Stimulated activated CD8-positive, alpha-beta memory T cell treated with anti-CD3 and anti-CD28 coated beads, Interleukin-2, amount 100 ng/mL, for 48 hours (primary cell): ENCODE data around the gene MACROH2A1.
A peak's percentile ranks its signal among the peaks of the same experiment; 100 is the strongest.
"Not testable (repeated sequence)": the region's sequence is repeated elsewhere in the genome, so short reads cannot be mapped to it uniquely, and the experiment has no call there.

Experiments used
- DNase-seq, 2 donors: peaks; one replicate each; pipeline ENCODE4 v3.0.0-alpha.2; 2020; ENCODE audit warnings: low read depth in 2 of 2

Gene MACROH2A1

DNA sequence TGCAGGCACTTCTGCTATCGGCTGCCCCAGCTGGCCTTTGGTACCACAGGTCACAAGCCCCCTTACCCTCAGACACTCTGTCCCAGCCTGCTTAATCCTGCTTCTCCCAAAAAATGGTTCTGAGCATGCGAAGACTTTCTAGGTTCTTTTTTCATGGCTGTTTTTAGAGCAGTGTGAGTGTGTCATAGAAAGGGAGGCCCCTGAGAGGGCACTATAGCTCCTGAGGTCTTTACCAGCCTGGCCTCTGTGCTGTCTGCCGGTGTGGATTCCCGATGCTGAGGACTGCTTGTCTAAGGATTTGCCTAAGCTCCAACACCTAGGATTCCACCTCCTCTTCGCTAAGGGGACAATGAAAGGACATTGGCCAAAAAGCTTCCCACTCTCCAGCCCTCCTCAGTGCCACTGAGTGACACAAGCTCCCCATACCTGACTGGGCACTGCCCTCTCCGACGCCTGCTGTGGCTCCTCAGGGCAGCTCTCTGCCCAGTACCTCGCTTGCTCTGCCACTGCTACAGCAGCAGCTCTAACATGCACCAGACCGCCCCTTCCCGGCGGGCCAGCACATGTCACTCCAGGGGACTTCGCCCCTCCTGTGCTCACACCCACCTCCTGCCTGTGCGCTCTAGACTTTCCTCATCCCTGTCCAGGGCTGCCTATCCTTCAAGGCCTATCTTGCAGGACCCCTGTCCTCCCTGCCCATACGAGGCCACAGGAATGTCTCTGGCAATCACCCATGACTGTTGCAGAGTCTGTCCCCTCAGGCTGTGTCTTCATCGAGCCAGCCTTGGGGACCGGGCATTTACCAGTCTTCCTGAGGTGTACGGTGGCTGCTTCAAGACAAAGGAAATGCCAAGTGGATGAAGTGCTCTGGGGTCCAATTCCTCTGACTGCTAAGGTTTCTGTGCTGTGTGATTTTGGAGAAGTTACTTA is 21.0 kb downstream of the MACROH2A1 start:
- no peak for DNase-seq

DNA sequence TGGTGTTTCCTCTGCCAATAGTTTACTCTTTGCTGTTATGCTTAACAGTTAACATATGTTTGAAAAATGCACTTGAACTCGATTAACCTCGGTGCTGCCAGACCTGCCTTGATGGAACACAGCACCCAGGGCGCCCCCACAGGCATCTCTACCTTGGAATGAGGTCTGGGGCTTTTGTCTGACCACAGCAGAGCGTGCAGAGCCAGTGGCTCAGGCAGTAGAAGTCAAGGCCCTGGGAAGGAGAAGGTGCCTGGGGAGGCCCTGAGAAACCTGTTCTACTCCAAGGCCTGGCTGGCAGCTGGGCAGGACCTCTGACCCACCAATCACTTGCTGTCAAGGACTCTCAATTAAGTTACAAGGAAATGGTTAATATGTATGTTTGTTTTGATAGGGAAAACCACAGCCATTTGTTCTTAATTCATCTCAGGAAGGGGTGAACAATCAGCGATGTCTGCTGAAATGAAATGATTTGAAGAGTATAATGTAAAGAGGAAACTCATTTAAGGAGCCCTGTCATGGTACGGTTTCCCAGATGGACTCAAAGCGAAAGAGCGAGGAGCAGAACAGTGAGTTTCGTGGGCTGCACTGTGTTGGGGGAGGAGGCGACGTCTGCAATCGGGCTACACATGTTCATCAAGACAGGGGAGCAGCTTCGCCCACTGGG is 21.9 kb downstream of the MACROH2A1 start:
- DNase-seq = peak in 1 of 2 donors; percentile 25

DNA sequence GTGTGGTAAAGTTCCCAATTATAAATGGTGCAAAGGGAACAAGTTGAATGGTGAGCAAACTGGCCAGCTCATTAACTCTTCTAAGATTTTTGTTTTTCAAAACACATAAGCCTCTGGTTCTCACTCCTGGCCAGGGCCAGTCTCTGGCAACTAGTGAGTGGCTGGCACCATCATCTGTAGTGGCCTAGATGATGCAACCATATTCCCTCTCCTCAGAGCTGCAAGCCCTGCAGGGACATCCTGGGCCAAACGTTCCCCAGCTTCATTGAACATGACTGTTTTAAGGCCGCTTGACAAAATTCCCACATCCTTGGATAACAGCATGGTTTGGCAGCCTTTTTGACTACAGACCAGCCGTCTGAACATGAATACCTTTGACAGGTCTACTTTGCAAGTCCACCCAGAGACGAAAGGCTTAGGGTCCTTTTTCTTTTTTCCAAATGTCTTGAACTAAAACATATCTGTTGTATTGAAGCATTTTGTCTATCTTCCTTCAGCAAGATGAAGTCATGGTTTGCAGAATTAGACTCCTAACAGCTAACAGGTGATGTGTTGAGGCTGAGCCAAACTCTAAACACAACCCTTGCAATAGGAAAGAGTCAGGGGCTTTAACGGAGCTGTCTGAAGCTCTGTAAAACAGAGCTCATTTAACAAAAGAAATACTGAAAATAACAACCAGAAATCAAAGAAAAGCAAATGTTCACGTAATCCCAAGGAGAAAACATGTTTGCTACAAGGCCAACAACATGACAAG is 23.8 kb downstream of the MACROH2A1 start:
- no peak for DNase-seq

DNA sequence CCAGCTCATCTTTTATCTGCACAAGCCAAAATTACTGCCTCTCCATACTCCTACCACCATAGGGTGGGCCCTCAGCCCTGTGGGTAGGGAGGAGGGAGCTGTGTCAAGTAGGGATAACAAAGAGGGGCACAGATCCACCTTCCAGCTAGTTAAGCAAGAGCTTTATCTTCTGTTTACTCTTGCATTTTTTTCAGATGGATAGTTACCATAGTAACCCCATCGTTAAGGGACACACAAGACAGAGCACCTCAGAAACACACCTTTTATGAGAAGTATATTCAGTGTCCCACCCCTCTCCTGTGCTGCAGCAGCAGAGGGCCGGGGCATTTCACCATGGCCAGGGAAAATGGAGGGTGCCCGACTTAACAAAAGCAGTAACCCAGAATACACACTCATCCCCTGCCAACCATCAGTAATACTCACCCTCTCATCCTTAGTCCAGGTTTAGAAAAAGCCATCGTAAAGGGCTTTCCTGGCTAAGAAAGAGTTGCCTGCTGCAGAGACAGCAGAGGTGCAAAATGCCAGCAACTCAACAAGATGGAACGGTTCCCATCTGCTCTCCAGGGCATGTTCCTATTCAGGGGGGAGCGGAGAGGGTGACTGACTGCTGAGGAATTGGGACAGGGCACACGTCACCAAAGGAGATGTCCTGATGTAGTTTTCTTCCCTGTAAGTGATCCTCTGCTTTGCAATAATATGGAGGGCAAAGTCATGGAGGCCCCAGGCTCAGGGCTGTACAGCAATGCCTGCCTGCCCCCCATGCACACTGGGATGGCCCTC is 25.1 kb downstream of the MACROH2A1 start:
- no peak for DNase-seq

DNA sequence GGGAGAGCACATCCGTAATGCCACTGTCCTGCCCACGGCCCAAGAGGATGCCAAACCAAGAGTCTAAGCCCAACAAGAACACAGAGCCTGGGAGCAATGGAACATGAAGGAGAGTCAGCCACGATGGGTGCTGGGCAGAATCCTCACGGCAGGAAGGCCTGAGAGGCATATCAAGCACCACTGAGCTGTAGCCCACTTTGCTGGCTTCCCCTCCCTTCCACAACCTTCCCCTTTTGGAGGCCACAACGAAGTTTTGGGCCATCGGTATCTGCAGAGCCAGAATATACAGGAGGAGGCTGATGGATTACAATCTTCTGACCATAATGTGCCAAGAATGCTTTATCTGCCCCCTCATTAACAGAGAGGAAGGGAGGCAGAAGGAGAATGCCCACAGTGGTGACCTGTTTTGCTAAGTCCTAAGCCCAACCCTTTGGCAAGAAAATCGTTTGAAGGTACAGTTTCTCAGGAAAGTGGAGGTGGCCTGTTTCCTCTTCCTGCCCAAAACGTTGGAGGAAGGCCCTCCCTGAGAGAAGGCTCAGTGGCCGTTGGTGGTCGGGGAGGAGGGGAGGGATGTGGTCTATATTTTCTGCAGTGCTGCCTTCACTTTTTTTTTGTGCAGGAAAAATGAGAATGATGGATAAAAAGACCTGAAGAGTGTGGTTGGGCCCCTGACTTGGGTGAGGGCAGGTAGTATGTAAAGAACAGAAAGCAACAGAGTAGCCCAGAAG is 26.2 kb downstream of the MACROH2A1 start:
- no peak for DNase-seq

DNA sequence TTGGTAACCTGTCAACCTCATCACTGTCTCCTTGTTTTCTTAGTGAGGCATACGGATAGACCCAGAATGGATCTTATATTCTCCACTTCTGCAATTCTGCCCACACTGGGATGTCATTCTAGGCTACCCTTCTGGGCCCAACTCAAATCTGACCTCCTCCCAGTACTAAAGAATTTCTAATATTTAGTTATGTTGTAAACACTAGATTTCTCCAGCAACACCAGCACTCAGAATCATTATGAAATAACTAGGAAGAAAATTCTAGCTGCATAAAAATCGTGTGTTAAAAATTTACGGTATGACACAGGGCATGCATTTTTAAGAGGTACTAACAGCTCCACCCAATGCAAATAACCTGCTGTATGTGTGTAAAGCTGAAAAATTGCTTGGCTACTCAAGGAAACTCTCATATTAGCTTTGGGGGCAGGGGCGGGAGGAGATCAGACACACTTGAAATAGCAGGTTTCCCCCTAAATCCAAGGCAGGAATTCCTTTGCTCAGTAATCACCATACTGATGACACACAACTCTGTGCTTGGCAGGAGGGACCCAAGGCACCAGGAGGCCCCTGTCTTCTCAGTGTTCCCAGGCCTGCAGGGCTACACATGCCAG is 27.3 kb downstream of the MACROH2A1 start:
- DNase-seq = no peak

DNA sequence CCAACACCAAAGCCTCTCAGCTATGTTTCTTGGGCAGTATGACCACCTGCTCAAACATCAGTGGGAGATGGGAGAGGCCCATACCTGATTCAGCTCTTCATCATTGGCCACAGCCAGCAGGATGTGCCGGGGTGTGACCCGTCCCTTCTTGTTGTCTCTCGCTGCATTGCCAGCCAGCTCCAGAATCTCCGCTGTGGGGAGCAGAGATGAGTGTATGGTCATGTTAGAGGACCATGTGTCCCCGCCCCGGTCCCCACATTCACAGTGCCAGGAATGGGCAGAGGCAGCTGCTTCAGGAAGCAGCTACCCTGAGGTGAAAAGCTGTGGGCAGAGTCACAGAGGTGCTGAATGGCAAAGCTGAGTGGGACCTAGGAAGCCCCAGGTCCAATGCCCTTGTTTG is 29.1 kb downstream of the MACROH2A1 start:
- no peak for DNase-seq

DNA sequence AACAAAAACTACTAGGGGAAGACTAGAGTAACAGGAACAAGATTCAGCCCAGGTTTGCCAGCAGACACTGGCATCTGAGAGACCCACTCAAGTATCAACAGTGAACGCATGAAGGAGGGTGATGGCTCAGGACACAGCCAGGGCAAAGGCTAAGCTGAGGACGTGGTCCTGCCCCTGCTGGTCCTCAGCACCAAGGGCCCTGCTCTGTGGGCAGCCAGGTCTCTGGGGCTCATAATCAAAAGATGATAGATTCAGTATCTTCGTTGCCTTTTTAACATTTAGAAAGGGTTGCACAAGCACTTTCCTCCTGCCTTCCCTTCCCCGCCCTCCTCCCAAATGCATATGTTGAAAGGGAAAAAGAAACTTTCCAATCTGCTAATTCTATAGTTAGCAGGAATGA is 31.5 kb downstream of the MACROH2A1 start:
- no peak for DNase-seq

DNA sequence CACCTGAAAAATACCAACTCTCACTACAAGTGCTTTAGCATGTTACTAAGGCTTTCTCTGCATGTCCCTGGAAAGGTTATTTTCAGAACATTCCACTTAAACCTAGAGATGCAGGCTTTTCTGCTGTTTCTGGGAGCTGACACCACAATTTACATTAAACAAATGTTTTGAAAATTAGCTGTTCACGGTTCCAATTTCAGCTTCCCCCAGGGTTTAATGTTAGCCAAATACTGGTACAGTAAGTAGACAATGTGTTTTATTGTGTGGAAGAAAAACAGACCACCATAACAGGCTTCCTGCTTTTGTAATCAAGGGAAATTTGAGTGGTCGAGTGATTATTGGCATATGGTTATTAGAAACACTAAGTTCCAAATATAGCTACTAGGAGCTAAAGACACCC is 32.0 kb downstream of the MACROH2A1 start:
- no peak for DNase-seq

DNA sequence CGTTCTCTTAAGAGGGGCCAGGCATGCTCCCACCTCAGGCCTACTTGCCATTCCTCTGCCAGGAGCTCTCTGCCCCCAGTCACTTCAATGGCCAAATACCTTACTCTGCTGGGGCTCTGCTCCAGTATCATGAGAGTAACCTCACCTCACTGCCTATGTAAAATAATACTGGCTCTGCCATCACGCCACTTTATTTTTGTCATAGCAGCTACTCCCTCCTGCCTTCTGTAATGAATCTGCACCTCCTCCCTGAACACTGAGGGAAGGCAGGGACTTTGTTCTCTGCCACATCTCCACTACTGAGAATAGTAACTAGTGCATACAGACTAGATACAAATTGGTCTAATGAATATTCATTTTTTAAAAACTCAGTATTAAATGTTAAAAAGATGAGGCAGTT is 33.8 kb downstream of the MACROH2A1 start:
- DNase-seq = no peak

DNA sequence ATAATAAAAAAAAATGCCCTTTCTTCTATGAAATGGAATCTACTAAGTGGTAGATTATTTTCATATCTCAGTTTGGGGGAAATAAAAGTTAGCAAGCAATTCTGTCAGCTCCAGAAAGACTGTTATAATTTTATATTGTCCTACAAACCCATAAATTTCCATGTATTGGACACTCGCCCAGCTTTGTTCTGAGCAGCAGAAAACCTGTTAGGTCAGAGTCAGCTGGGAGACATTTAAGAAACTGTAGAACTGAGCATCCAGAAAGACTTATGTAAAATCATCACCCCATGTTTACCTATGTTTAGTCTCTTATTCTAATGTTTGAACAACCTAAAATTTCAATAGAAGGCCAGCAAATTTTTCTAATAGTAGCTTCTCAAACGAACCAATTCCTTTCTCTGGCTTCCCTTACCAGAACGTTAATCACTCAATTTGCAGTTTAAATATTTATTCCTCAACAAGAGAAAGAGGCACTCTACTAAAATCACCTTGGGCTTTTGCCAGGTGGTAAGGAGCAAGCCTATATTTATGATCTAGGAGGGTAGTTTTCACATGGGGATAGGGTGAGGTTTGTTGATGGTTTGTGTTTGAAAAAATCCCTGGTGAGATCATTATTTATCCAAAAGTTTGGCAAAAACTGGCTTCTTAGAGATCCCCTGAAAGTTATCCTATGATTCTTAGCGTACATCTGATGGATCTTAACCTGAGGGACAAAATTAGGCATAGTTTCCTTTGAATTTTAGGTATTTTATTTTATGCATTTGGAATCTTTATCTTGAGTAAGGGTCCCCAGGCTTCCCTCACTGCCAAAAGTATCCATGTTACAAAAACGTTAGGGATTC is 34.4 kb downstream of the MACROH2A1 start:
- DNase-seq = no peak

DNA sequence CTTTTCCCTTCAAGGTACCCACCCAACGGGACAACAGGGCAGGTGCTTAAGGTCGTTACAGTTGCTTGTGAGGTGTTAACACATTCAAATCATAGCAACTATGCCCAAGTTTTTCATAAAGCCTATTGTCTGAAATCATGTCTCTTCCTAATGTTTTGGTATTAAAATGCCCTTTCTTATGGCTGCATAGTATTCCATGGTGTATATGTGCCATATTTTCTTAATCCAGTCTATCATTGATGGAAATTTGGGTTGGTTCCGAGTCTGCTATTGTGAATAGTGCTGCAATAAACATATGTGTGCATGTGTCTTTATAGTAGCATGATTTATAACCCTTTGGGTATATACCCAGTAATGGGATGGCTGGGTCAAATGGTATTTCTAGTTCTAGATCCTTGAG is 35.7 kb downstream of the MACROH2A1 start:
- not testable (repeated sequence) for DNase-seq

DNA sequence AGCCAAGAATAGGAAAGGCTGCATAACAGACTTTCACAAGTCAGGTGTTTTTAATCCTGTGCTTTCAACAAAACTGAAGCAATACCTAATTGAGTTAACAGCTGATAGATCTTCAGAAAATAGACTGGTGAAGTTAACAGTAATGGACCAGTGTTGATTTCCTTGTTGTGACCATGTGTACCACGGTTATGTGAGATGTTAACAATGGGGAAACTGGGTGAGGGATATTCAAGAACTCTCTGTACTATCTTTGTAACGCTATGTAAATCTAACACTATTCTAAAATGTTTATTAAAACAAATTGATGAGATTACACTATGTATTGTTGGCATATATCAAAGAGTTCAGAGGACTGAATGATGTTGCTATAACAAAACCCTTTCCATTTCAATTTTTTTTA is 36.9 kb downstream of the MACROH2A1 start:
- no peak for DNase-seq

DNA sequence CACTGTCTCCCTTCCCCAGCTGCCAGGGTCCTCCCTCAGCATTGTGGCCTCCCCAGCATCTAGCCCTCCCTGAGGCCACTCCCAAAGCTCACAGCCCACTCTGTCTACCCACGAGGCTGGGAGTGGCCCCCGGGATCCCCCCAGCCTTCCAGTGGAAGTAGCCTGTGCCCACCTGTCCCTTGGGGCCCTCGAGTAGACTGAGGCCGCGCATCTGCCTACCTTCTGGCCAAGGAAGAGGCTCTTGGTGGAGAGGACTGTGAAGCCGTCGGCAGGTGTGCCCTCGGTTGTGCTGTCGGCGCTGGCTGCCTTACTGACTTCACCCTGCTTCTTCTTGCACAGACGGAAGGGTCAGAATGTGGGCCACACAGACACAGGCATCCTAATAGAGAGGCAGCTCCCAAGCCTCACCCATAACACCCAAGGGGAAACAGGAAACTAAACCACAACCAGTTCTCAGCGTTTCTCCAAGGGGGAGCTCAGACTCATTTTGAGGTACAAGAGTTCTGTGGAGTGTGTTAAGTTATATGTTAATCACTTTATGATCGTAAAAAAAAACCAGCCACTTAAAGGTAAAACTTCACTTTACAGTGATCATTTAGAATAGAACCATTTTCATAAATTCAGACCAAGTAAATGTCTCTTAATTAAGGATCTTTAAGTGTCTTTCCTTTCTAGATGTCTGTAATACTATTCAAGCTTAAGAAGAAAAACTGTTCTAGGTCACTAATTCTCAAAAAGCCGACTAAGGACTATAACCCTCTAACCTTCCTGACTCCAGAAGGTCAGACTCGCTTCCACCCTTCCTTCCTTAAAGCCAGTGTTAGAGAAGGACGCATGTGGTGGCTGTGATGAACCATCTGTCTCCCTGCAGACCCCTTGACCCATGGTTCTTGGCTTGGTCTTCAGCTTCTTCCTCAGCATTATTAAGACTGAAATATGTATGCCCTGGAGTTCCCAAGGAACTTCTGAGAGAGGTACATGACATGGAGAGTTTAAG is 38.5 kb downstream of the MACROH2A1 start:
- DNase-seq = no peak

DNA sequence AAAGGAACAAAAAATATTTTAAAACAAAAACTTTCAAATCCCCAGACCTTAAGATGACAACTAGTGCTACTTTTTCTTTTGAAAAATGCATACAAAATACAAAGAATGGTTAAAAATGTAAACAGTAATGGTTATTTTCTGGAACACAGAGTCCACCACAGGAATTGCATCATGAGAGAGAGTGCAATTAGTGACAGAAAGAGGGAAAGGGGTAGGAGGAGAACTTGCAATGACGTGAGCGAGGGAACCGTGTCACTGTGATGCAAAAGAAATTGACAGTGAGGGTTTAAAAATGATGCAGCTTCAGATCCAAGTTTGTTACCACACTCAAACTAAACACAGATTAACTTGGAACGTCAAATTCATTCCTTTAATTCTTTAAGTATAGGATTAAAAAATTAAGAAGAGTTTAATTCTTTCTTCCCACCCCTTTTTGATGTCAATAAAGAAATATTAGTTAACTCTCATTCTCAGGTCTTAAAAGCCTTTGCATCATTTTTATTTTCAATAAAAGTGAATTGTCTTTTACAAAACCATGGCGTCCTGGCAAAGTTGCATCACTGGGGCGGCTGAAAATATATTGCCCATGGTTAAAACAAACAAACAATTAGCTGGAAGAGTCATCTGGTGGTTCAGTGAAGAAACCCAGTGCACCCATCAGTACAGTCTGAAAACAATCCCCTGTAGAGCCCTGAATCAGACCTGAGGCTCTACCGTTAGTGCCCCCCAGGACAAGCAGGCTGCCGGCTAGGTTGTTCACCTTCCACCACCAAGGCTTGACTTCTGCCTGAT is 39.5 kb downstream of the MACROH2A1 start:
- DNase-seq = no peak

DNA sequence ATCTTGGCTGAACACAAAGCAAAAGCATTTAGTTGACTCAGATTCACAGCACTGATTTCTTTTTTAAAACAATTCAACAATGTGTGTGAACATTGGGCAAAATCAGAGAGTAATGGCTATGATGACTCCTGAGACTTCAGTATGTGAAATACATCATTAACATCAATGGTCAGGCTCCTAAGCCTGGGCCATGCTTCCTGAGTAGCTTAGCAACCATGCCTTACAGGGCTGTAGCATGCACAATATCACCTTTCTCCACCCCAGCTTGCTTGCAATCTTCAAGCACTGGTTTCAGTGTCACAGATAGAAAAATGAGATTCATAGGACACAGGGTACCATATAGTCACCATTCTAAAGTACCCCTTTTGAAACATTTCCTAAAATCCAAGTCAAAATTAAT is 41.3 kb downstream of the MACROH2A1 start:
- no peak for DNase-seq

DNA sequence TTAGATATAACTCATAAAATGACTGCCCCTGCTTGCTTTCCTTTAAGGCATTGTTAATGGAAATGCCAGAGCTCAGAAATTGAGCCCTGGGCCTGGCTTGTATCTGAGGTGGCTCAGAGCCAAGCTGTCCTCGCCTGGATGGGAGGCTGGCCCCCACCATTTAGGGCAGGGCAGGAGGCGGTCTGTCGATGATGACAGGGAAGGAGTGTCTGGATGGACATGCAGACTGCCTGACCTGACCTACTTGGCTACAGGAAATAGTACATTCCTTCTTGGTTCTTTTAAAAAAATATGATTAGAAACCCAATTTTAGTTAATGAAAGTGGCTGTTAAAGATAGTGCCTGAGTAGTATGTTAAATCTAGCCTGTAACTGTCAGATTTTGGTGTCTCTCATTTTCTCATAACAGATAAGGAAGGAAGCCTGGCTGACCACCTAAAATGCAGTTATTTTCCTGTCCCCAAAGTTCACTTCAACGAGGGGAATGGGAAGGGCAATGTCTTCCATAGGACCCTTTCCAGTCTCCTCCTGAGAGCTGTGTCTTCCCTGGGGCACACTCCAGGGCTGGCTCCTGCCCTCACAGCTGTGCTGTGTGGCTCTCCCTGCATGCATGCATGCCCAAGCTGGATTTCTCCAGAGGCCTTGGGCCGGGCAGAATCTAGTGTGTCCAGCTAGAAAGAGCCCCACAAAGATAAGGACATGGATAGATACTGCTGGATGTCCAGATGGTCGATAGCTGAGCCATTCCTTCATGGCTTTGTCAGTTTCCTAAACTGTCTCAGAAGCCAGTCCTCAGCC is 42.3 kb downstream of the MACROH2A1 start:
- DNase-seq = no peak
